HG03520 (cell line): ENCODE data around the gene MAPKAPK2.

Experiments used
- ATAC-seq: cut with Tn5 transposase; IDR thresholded peaks from one replicate; pipeline ENCODE4 v1.9.1; 2021; ENCODE audit warnings: mild to moderate bottlenecking, moderate library complexity; ENCODE audit not compliant: unreplicated experiment

The MAPKAPK2 gene

DNA sequence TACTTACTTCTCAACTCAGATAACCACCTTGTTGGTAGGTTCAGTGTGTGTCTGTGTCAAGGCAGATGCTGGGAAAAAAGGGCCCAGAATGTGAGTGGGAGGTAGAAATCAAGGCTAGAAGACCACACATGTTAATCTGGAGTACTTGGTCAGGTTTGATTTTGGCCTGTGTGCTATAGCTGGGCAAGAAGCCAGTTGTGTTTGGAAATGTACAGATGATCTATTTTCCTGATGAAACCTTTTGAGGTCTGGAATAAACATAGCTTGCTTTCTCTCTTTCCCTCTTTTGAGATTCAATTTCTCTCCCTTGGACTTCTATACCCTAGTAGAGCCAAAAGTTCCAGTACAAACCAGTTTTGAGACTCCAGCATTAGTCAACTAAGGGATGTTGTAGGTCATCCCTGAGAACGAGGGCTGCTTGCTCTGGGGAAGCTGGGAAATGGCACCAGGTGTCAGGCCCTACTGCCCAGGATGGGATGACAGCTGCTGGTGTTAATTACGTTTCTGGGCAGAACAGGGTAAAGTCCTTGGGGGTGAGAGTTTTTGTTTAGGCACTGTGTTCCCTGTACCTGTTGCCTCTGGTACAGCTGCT, 15.8 kb downstream of the MAPKAPK2 start:
- ATAC-seq = no peak

DNA sequence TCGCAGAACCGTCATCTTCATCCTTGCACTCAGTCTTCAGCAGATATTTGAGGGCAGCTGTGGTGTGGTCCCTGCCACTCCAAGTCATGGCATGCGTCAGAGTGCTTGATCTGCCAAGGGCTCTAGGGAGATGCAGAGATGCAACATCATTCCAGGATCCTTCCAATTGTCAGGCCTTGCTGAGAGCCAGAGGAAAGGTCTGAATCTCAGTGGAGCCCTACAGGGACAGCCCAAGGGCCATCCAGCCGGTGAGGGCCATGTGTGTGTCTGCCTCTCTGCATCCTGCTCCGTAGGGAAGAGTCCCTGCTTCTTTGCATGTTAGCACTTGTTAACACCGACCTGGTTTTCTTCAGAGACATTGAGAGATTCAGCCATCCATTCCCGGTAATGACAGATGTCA, 17.6 kb downstream of the MAPKAPK2 start:
- no peak for ATAC-seq

DNA sequence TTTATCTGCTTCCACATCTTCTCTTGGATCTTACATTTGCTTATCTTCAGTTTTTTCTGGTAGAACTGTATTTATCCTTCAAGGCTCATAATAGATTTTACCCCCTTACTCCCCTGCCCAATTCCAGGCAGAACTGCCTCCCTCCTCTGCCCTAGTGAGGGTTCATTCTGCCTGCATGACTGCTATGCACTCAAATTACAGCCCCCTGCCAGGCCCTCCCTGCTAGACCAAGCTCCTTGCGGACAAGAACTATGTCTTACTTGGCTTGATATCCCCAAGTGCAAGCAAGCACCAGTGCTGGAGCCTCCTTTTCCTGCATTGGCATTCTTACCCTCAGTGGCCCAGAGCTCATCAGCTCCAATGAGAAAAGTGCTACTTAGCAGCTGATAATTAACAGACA, 18.1 kb downstream of the MAPKAPK2 start:
- no peak for ATAC-seq

DNA sequence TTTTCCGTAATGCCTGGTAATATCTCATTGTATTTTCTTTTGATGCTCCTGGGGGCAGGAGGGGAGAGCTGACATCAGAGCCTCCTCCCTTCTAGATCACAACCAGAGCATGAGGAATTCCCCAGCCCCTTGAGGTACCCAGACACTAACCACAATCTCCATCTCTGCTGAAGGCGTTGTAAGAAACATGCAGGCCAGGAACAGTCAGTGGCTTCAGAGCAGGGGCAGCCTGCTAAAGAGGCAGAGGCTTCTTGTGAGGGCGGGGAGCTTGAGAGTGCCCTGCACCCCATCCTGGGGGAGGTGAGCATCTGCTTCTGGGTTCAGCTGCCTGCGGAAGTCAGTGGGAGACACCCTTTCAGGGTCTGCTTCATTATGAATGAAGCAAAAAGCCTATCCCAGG, 19.0 kb downstream of the MAPKAPK2 start:
- ATAC-seq = peak; percentile 52

DNA sequence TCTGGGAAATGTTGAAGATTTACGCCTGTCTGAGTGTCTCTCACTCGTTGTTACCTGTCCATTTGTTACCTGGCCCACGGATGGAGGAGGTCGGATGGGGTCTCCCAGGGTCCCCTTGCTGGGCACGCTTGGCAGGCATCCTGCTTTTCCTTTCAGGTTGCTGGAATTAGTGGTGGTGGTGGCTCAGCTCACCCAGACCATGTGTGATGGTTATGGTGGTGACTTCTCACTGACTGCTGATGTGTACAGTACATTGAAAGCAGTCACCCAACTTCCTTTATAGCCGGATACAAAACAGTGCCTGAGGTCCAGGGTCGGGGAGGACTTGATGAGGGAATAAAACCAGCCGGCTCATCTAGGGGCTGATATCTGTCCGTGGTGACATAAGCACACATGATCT, 19.5 kb downstream of the MAPKAPK2 start:
- no peak for ATAC-seq

DNA sequence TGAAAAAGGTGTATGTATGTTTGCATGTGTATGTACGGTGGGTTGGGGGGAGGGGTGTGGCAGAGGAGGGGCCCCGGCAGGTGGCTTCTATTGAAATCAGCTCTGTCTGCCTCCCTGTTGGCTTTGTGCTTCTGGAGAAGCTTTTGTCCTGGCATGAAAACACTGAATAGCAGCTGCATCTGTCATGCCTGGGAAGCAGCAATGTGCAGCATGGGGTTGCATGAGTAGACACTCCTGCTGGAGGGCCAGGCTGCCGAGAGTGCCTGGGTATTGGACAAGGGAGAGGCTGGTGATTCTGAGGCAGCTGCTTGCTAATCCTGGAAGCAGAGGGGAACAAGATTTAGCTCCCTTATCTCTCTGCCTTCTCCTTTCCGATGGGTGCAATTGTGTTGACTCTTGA, 20.5 kb downstream of the MAPKAPK2 start:
- ATAC-seq = no peak

DNA sequence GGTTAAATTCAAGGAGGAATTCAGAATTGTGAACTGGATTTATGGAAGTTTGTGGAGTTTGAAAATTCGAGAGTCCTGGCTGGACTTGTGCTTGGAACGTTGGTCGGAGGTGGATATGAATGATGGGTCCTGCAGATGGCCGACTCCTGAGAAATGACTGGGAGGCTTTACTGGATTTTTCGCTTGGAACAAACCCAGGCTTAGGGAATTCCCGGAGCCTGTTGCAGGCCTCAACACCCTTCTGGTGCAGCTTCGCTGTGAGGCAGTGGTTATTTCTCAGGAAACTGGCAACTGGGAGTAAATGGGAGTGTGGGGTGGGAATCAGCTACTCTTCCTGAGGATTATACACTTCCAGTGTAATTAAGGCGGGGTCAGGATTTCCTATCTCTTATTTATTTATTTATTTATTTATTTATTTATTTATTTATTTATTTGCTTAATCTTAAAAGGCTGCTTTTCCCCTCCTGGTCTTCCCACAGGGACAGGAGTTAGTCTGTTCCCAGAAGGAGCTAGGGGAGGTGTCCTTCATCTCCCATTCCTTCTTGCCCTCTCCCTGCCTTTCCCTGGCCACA, 21.1 kb downstream of the MAPKAPK2 start:
- no peak for ATAC-seq

DNA sequence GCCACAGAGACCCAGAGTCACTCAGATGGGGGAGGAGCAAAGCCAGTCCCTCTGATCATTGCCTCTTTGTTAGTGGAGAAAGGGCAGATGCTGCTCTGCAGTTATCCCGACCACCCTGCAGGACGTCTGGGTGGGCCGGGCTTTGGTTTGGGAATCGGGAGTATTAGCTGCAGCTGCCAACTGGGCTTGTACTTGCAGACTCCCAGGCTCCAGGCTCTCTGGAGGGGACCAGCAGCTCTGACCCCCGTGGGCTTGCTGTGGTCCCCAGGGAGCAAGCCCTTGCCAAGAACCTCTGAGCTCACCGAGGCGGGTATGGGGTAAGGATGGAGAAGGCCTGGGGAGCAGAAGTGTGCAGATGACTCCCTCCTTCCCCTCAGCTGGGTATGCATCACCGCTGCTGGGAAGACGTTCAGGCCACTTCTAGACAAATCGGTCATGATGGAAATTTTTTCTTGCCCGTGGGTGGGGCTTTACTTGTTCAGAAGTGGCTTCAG, 21.6 kb downstream of the MAPKAPK2 start:
- ATAC-seq = no peak

DNA sequence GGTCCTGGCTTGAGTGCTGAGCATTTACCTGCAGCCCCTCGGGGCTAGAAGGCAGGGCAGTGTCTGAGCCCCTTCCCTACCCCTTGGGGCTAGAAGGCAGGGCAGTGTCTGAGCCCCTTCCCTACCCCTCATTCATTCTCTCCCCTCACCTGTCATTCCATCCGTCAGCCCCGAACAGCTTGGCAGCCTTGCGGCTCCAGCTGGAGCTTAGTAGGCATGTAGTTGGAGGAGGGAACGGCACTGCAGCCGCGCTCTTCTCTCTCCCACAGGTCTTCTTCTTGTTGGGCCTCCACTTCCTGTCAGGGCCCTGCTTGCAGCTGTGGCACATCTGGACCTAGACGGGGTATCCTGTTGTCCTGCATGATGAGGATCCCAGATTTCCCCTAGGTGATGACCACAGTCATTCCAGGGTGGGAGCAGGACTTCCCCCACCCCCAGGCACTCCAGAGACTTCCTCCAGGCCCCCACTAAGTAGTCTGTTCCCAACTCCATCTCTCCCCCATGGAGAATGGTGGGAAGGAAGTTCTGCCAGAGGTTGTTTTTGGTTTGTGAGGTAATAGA, 22.2 kb downstream of the MAPKAPK2 start:
- no peak for ATAC-seq

DNA sequence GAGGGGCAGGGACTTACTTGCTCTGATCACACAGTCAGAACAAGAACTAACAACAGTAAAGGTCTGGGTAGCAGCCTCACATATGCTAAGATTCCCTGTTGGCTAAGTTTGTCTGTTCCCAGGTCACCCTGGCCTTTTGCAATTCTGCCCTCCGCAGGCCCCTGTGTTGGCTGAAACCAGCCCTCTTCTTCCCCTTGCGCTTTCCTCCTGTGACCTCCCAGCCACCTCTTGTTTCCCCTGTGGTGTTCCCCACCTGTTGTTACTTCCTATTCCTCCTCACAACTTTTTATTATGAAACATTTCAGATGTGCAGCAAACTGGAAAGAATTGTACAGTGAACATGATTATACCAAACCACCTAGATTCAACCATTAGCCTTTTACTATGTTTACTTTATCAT, 23.4 kb downstream of the MAPKAPK2 start:
- ATAC-seq = no peak

DNA sequence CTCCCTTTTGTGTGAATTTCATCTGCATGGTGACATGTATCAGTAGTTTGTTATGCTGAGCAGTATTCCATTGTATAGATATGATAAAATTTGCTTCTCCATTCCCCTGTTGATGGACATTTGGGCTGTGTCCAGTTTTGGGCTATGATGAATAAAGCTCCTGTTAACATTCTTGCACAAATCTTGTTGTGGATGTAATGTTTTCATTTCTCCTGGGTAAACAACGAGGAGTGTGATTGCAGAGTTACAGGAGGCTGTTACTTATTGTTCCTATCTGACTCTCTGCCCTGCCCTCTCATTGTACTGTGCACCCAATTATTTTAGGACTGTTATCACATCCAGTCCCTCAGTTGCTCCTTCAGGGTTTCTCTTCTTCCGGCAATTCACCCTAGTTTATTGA, 24.2 kb downstream of the MAPKAPK2 start:
- no peak for ATAC-seq

DNA sequence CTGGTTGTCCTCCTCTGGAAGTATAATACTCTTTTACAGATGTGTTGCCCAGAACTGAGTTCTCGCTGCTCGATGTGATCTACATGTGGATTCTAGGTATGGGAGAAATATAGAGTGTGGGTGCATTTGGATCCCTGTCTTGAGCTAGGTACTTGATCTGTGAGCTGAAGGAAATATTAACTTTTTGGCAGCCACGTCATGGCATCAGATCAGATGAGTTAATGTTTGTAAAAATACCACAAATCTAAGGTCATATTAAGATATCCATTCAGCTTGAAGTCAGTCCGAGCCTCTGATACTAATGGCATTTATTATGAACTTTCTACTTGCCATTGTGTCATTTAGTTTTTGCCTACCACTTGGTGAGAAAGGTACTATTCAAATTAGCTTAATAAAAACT, 24.6 kb downstream of the MAPKAPK2 start:
- ATAC-seq = no peak

DNA sequence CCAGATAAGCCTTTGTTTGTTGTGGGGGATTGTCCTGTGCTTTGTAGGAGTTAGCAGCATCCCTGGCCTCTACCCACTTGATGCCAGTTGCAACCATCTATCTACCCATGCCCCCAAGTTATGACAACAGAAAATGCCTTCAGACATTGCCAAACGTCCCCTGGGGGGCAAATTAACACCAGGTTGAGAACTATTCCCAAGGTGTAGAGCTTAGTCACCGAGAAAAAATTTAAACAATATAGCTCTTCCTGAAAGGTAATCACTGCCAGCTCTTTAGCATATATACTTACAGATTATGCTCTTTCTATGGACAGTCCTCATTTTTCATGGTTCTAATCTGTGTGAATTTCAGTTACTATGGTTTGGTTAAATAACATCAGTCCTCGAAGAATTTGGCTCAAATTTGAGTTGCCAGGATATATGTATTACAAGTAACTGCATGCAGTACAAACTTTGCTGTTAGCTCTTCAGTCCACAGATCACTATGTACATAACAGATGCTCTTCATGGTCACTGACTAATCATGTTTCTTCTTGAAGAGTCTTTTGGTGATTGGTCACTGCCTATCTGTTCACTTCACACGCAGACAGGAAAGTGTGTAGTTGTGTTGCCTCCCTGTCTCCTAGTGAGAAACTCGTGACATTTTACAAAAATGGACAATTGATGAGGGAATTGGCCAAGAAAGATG, 25.2 kb downstream of the MAPKAPK2 start:
- ATAC-seq = no peak

DNA sequence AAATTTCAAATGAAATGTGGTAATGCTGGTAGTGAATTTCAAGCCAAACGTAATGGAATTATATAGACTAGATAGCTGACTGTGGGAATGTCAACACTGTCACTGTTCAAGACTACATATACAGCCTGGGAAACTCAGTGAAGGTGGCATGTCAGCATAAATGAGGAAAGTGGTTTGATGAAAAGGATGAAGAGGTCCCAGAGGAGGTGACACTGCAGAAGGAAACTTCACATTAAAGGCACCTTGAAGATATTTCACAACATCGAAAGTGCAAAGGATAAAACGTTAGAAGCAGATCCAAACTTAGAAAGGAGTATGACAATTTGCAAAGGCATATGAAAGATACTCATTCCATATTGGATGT, 25.7 kb downstream of the MAPKAPK2 start:
- no peak for ATAC-seq

DNA sequence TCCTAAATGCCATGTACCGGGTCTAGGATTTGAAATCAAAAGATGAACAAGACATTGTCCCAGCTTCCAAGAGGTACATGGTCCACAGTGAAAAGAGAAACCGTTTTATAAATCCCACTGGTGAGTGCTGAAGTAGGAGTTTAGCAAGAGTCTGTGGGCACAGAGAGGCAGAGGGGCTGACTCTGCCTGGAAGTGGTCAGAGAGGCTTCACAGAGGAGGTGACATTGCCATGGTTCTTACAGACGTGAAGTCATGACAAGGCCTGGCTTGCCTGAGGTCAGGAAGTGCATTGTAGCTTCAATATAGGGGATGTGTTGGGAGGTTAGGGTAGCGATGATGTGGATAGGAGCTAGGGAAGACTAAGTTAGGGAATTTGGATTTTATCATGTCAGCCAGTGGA, 28.4 kb downstream of the MAPKAPK2 start:
- ATAC-seq = no peak

DNA sequence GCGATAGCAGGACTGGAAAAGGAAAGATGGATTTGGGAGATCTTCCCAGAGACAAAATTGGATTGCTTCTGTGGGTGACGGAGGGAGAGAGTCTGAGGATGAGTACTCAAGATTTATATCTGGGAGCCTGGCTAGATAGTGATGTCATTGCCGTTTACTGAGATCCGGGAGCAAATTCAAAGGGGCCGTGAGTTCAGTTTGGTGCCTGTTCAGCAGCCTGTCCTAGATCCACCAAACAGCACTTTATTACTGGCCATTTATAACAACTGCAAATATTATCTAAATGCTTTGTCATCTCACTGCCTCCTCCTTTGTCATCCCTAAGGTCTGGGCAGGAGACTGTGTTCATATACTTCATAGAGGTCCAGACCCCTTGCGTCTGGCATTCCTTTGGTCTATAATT, 29.2 kb downstream of the MAPKAPK2 start:
- ATAC-seq = no peak

DNA sequence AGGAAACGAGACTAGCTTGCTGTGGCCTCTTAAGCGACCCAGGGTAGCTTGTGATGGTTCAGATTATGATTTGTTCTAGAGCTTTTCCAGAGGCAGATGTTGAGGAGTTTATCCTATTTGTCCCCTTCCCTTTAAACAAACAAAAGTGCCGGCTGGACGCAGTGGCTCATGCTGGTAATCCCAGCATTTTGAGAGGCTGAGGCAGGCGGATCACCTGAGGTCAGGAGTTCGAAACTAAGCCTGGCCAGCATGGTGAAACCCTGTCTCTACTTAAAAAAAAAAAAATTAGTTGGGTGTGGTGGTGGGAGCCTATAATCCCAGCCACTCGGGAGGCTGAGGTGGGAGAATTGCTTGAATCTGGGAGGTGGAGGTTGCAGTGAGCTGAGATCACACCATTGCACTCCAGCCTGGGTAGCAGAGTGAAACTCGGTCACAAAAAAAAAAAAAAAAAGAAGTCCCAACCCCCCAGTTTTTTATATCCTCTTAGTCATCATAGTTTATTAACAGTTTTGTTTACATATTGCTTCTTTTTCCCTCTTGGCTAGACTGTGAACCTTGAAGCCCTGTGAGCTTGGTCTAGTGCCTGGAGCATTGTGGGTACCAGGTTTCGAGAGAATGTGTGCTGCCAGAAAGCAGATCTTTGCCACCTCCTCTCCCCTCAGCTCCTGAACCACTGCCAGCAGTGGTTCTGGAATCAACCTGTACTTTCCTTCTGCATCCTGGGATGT, 29.8 kb downstream of the MAPKAPK2 start:
- ATAC-seq = no peak

DNA sequence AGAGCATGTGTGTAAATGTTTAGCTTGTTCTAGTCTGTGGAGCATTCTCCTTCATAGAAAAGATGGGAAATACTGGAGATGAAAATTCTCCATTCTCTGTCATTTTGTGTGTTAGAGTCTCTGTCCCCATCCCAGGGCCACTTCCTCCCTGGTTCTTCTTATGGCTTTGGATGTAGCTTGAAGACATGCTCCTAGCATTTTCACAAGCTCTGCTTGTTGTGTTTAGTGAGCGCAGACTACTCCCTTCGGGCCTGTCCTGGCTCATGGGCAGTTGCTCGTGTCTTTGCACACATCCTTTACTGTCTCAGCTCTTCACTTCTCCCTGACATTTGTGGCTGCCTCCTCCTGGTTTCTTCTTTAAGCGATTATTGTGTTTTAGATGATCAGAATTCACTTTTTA, 30.4 kb downstream of the MAPKAPK2 start:
- no peak for ATAC-seq

DNA sequence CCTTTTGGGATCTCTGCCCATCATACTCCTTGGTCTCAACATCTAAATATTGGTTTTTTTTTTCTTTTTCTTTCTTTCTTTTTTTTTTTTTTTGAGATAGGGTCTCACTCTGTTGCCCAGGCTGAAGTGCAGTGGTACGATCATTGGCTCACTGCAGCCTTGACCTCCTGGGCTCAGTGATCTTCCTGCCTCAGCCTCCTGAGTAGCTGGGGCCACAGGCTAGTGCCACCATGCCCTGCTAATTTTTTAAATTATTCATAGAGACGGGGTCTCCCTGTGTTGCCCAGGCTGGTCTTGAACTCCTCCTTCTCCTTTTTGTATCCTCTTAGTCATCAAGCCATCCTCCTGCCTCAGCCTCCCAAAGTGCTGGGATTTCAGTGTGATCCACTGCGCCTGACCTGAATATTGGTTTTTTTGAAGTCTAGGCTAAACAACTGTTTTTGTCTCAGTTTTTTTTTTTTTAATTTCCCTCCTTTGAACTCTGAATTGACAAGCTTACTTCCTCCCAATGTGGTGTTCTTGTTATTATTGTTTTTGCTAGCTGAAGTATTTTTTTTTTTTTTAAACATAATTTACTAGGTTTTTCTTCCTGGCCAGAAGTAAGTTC, 30.9 kb downstream of the MAPKAPK2 start:
- no peak for ATAC-seq

DNA sequence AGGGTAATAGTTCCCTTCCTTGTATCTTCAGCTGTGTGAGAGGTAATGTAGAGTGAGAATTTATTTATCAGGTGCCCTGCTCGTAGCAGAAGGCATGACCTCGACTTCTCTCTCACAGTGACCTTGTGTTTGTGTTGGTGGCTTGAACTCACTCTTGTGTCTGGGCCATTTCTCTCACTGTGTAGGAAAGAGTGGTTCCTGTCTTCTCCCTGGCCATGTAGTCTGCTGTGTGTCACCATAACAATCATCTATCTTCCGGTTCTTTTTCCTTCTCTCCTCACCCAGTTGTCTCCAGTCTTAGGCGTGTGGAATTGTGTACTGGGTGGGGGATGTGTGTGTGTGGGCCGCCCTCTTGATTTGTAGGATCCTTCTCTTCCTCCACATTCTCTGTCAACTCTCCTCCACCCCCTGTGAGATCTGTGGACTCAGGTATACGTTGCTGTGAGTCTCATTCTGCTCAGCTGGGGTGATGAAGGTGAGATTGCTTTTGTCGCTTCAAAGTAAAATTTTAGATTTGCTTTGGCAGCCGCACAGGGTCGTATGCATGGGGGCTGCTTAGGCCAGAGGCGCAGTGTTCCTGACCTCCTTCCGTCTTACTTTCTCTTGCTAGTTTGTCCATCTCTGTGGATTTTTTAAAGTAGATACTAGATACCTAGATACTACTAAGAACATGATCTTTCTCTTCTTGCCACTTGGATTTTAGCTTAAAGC, 31.6 kb downstream of the MAPKAPK2 start:
- no peak for ATAC-seq
